ENCODE results near the gene ADAMTS16. TPM values are rescaled to one million over a fixed set of nuclear protein-coding genes. Genes with fewer than 3 reads are reported as not detected.

The ADAMTS16 gene
- not detected for total RNA-seq

GRCh38 chr5:5139777-5140478 is at the start of gene ADAMTS16:
ADAMTS16 (plus strand) TSS chr5:5140330; CDS start chr5:5140468, 138 bp downstream.
- peaks cover 20 to 25% (median 24%) of the 10 kb centered on the region in 3 donors for H3K27me3 ChIP-seq
- H3K9me3 ChIP-seq = no peaks in the 10 kb centered on the region
- ATAC-seq (no peak), DNase-seq (no peak)
- H3K4me1 ChIP-seq = peaks cover 7 to 22% of the 10 kb centered on the region in 2 donors
- H3K27ac ChIP-seq = no peak within 1 kb of the TSS
- intact Hi-C loops (cut with DNase I; ENCODE audit: low total_unique reads) = loop anchor here (5.0 kb wide), 1 partner anchor 202 kb away; no protein-coding TSS in a partner anchor
- TF ChIP-seq POLR2A (IDR thresholded peaks at IDR 0.05) (no peak), CTCF (IDR thresholded peaks at IDR 0.05 in 4 of 5, conservative IDR thresholded peaks at IDR 0.05 in 1 of 5) (no peak)
- in situ Hi-C loops (cut with MboI; ENCODE audit: low sequenced_read_pairs in 4 of 4) = loop anchor here in 3 of 4 donors (5.0 to 10.0 kb wide), 2 partner anchors 257 to 265 kb away; no protein-coding TSS in a partner anchor
- peak within 1 kb of the TSS; percentile 42 to 48 (median 44) for H3K4me3 ChIP-seq
- H3K36me3 ChIP-seq = no peaks in the 10 kb centered on the region

GRCh38 chr5:5092149-5092548 is 48.0 kb upstream of the ADAMTS16 start:
- Histone ChIP-seq H3K4me1 (no peaks in the 10 kb centered on the region), H3K27me3 (no peaks in the 10 kb centered on the region), H3K36me3 (no peaks in the 10 kb centered on the region), H3K9me3 (no peaks in the 10 kb centered on the region), H3K27ac (no peak overlapping the region), H3K4me3 (no peak overlapping the region)
- in situ Hi-C loops (cut with MboI; ENCODE audit: low sequenced_read_pairs in 4 of 4) = no loop called here
- TF ChIP-seq CTCF (IDR thresholded peaks at IDR 0.05 in 4 of 5, conservative IDR thresholded peaks at IDR 0.05 in 1 of 5) = no peak
- no peak for TF ChIP-seq POLR2A (IDR thresholded peaks at IDR 0.05)
- DNase-seq = no peak
- intact Hi-C loops (cut with DNase I; ENCODE audit: low total_unique reads) = no loop called here
- no peak for ATAC-seq

- ATAC-seq (no peak), DNase-seq (no peak)
- H3K27me3 ChIP-seq = no peaks in the 10 kb centered on the region
- no peaks in the 10 kb centered on the region for H3K36me3 ChIP-seq
- no peak overlapping the region for H3K4me3 ChIP-seq
- intact Hi-C loops (cut with DNase I; ENCODE audit: low total_unique reads) (no loop called here), in situ Hi-C loops (cut with MboI; ENCODE audit: low sequenced_read_pairs in 4 of 4) (no loop called here)
- H3K9me3 ChIP-seq = no peaks in the 10 kb centered on the region
- H3K27ac ChIP-seq = no peak overlapping the region
- no peak for TF ChIP-seq POLR2A (IDR thresholded peaks at IDR 0.05)
- no peak for TF ChIP-seq CTCF (IDR thresholded peaks at IDR 0.05 in 4 of 5, conservative IDR thresholded peaks at IDR 0.05 in 1 of 5)
- no peaks in the 10 kb centered on the region for H3K4me1 ChIP-seq
Observed at GRCh38 chr5:5100635-5101034, 39.5 kb upstream of the ADAMTS16 start.

- intact Hi-C loops (cut with DNase I; ENCODE audit: low total_unique reads) = no loop called here
- Histone ChIP-seq H3K4me1 (no peaks in the 10 kb centered on the region), H3K36me3 (no peaks in the 10 kb centered on the region), H3K4me3 (no peak overlapping the region), H3K9me3 (no peaks in the 10 kb centered on the region), H3K27me3 (no peaks in the 10 kb centered on the region), H3K27ac (no peak overlapping the region)
- TF ChIP-seq POLR2A (IDR thresholded peaks at IDR 0.05) (no peak), CTCF (IDR thresholded peaks at IDR 0.05 in 4 of 5, conservative IDR thresholded peaks at IDR 0.05 in 1 of 5) (no peak)
- ATAC-seq (no peak), DNase-seq (no peak)
- in situ Hi-C loops (cut with MboI; ENCODE audit: low sequenced_read_pairs in 4 of 4) = no loop called here
Observed at GRCh38 chr5:5101676-5102075, 38.5 kb upstream of the ADAMTS16 start.
